ENCODE measurements around the gene CYTH1.
"Not testable (repeated sequence)": the region's sequence is repeated elsewhere in the genome, so short reads cannot be mapped to it uniquely, and the experiment has no call there.

CYTH1 gene

GRCh38 chr17:78672005-78672404, 110.1 kb downstream of the CYTH1 start:
- DNase-seq (ENCODE audit: low spot score) = no peak

GRCh38 chr17:78671726-78672001, 110.4 kb downstream of the CYTH1 start:
- DNase-seq (ENCODE audit: low spot score) = not testable (repeated sequence)

GRCh38 chr17:78670850-78671725, 111.0 kb downstream of the CYTH1 start:
- no peak for DNase-seq (ENCODE audit: low spot score)

- no peak for DNase-seq (ENCODE audit: low spot score)
These were observed 112.0 kb downstream of the CYTH1 start for GRCh38 chr17:78669975-78670518.

GRCh38 chr17:78669256-78669974, 112.7 kb downstream of the CYTH1 start:
- no peak for DNase-seq (ENCODE audit: low spot score)

GRCh38 chr17:78668847-78669246, 113.2 kb downstream of the CYTH1 start:
- DNase-seq (ENCODE audit: low spot score) = no peak

GRCh38 chr17:78667741-78668640, 114.1 kb downstream of the CYTH1 start:
- DNase-seq (ENCODE audit: low spot score) = no peak

- DNase-seq (ENCODE audit: low spot score) = no peak
These were observed 115.0 kb downstream of the CYTH1 start for GRCh38 chr17:78667091-78667490.

GRCh38 chr17:78665952-78666920, 115.8 kb downstream of the CYTH1 start:
- no peak for DNase-seq (ENCODE audit: low spot score)

- DNase-seq (ENCODE audit: low spot score) = no peak
These were observed 116.6 kb downstream of the CYTH1 start for GRCh38 chr17:78665387-78665951.

- no peak for DNase-seq (ENCODE audit: low spot score)
These were observed 117.3 kb downstream of the CYTH1 start for GRCh38 chr17:78664476-78665386.

- no peak for DNase-seq (ENCODE audit: low spot score)
These were observed 120.8 kb downstream of the CYTH1 start for GRCh38 chr17:78661093-78661770.

- no peak for DNase-seq (ENCODE audit: low spot score)
These were observed 122.5 kb downstream of the CYTH1 start for GRCh38 chr17:78659546-78659945.

GRCh38 chr17:78658281-78658785, 123.7 kb downstream of the CYTH1 start:
- DNase-seq (ENCODE audit: low spot score) = no peak

GRCh38 chr17:78655251-78655940, 126.7 kb downstream of the CYTH1 start:
- no peak for DNase-seq (ENCODE audit: low spot score)

GRCh38 chr17:78654325-78654724, 127.7 kb downstream of the CYTH1 start:
- DNase-seq (ENCODE audit: low spot score) = no peak

GRCh38 chr17:78653382-78653781, 128.7 kb downstream of the CYTH1 start:
- no peak for DNase-seq (ENCODE audit: low spot score)

- no peak for DNase-seq (ENCODE audit: low spot score)
These were observed 129.2 kb downstream of the CYTH1 start for GRCh38 chr17:78652913-78653312.

Measured in SK-N-DZ (cell line).